Measurements from ENCODE around the gene INAFM2.

DNA sequence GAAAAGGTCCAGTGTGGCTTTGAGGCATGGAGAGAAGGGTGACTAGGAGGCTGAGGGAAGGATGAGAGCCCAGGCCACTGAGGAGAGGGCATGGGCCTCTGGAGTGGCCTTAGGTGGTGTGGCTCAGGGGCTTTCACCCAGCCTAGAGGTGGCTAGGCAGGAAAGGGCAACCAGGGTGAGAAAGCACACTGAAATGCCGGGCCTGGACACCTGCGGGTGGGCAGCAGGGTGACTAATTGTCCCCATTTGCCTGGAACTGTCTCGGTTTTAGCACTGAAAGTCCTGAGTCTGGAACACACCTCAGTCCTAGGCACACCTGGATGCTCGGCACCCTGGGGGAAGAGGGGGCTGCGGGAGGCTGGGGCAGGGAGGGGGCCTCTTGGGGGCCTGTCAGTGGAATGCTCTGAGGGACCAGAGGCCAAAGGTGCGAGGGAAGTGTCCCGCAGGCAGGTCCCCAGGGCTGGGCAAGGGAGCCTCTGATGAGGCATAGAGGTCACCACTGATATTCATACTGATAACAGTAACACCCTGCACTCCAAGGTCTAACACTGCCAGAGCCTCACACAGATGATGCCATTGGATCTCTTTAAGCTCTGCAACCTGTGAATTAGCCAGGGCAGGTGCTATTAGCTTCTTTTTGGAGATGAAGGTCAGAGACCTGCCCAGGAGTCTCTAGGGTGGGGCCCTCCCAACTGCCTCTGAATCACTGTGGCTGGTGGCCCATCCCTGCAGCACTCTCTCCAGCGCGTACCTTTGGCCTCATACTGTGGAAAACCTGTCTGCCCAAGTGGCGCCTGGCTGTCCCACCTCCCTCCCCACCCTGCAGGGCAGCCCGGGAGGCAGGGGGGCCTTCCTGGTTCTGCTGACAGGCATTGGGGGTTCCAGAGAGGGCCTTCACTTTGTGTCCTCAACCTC, 24.3 kb downstream of the INAFM2 start:
- TF ChIP-seq RAD21 (conservative IDR thresholded peaks at IDR 0.05) (no peak), POLR2AphosphoS5 (IDR thresholded peaks at IDR 0.05) (no peak), EZH2 (IDR thresholded peaks at IDR 0.05; ENCODE audit: borderline replicate concordance, insufficient read depth, low read length, poor library complexity, severe bottlenecking) (no peak)
- TF ChIP-seq, protein P1, sequence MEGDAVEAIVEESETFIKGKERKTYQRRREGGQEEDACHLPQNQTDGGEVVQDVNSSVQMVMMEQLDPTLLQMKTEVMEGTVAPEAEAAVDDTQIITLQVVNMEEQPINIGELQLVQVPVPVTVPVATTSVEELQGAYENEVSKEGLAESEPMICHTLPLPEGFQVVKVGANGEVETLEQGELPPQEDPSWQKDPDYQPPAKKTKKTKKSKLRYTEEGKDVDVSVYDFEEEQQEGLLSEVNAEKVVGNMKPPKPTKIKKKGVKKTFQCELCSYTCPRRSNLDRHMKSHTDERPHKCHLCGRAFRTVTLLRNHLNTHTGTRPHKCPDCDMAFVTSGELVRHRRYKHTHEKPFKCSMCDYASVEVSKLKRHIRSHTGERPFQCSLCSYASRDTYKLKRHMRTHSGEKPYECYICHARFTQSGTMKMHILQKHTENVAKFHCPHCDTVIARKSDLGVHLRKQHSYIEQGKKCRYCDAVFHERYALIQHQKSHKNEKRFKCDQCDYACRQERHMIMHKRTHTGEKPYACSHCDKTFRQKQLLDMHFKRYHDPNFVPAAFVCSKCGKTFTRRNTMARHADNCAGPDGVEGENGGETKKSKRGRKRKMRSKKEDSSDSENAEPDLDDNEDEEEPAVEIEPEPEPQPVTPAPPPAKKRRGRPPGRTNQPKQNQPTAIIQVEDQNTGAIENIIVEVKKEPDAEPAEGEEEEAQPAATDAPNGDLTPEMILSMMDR (IDR thresholded peaks at IDR 0.05; ENCODE audit: poor library complexity, severe bottlenecking): no peak
